Retinal pigment epithelial cell (primary cell): Measurements from ENCODE around the gene SAMSN1.

Source experiments
- DNase-seq: peaks from one replicate; pipeline ENCODE4 v3.0.0-alpha.2; 2010; ENCODE audit warnings: low read depth
- H3K4me3 ChIP-seq: 2 replicates; pipeline ENCODE4 v1.5.1; 2011; ENCODE audit warnings: mild to moderate bottlenecking, low read length, control low read depth, moderate library complexity
- CTCF ChIP-seq: conservative IDR thresholded peaks from 2 replicates; pipeline ENCODE4 v1.5.1; 2011; ENCODE audit warnings: low read depth, low read length, control low read depth, inconsistent platforms

The SAMSN1 gene

GRCh38 chr21:14545906-14546480 is at the start of gene SAMSN1:
TSS of gene SAMSN1 (minus strand) at chr21:14546315. CDS start at chr21:14546261, 54 bp downstream.
- DNase-seq, result no peak
- no peak within 1 kb of the TSS for H3K4me3 ChIP-seq
- no peak for TF ChIP-seq CTCF

DNA sequence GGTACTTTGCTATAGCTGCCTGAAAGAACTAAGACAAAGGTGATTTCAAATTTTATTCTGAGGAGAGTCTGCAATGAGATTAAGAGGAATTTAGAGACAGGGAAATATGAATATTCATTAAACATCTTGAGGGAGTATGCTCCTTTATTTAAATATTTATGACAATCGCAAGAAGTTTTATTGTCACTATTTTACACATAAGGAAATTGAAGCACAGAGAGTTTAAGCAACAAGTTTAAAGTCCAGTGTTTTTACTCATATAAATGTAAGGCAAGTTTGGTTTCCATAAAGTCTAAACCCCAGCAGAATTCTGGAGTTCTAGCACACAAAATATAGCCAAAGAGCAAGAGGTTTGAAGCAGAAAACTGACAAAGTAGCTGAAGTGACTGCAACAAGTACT is 49.3 kb upstream of the SAMSN1 start:
- H3K4me3 ChIP-seq, result no peak overlapping the region
- no peak for TF ChIP-seq CTCF

GRCh38 chr21:14594967-14595366 is 48.9 kb upstream of the SAMSN1 start:
- no peak overlapping the region for H3K4me3 ChIP-seq
- DNase-seq, result no peak
- TF ChIP-seq CTCF, result no peak

More for the DNA sequence above, 49.3 kb upstream of the SAMSN1 start:
- DNase-seq, result no peak

DNA sequence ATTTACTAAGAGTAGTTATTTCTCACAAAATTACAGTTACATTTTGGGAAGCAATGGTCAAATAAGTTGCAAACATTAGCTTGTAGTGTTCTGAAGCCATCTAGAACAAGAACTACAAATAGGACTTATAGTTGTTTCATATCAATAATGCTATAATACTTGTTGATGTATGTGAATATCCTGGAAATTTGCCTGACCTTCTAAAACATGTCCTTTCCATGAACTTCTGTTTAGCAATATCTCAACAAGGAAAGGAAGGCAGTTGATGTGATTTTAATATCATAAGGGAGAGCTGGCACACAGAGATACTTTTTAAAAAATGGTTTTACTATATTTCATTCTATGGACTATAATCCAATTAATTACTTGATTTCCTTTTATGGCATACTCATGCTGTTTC is 47.1 kb upstream of the SAMSN1 start:
- TF ChIP-seq CTCF, result no peak
- no peak for DNase-seq
- H3K4me3 ChIP-seq, result no peak overlapping the region

GRCh38 chr21:14592296-14593000 is 46.3 kb upstream of the SAMSN1 start:
- no peak for DNase-seq
- H3K4me3 ChIP-seq, result no peak overlapping the region
- TF ChIP-seq CTCF, result no peak

DNA sequence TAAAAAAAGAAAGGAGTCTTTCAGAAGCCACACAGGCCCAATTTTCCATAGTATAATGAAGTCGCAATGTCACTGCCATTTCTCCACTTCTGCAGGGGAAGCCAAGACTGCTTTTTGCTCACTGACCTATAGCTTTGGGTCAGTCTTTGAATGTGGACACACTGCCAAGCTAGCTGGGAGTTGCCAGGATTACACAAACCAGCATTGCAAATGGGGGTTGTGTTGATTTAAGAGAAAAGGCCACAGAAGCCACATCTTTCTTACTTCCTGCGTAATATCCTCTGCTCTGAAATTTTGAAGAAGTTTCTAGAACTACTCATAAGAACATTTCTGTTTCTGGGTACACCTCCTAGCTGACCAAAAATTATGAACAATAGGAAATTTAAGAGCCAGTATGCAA is 45.8 kb upstream of the SAMSN1 start:
- peak; percentile 27 for DNase-seq
- TF ChIP-seq CTCF, result no peak

GRCh38 chr21:14591377-14591776 is 45.3 kb upstream of the SAMSN1 start:
- TF ChIP-seq CTCF, result no peak
- H3K4me3 ChIP-seq, result no peak overlapping the region
- DNase-seq, result peak; percentile 20

More for the DNA sequence above, 45.8 kb upstream of the SAMSN1 start:
- H3K4me3 ChIP-seq, result no peak overlapping the region
